ENCODE measurements around the gene ROR1.

DNA sequence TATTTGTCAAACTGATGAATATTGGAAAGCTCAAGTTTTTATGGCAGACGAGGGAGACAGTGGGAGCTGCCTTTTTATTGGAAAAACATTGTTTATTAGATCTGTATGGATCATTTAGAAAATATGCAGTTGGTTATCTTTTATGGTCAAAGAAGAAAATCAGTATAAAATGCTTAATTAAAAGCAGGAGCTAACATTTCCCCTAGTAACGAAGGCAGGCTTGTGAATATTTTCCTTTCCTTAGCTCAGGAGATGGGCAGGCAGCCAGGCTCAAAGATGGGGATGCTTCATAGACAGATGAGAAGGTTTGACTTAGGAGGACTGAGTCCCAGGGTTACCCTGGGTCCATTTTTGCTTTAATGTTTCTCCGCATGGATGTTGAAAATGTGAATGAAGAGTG, 26.0 kb downstream of the ROR1 start:
- TF ChIP-seq POLR2A (IDR thresholded peaks at IDR 0.05) (no peak), EP300 (IDR thresholded peaks at IDR 0.05) (no peak), POLR2AphosphoS5 (IDR thresholded peaks at IDR 0.05) (no peak)
- TF ChIP-seq, protein P1, sequence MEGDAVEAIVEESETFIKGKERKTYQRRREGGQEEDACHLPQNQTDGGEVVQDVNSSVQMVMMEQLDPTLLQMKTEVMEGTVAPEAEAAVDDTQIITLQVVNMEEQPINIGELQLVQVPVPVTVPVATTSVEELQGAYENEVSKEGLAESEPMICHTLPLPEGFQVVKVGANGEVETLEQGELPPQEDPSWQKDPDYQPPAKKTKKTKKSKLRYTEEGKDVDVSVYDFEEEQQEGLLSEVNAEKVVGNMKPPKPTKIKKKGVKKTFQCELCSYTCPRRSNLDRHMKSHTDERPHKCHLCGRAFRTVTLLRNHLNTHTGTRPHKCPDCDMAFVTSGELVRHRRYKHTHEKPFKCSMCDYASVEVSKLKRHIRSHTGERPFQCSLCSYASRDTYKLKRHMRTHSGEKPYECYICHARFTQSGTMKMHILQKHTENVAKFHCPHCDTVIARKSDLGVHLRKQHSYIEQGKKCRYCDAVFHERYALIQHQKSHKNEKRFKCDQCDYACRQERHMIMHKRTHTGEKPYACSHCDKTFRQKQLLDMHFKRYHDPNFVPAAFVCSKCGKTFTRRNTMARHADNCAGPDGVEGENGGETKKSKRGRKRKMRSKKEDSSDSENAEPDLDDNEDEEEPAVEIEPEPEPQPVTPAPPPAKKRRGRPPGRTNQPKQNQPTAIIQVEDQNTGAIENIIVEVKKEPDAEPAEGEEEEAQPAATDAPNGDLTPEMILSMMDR (IDR thresholded peaks at IDR 0.05), result no peak
